ENCODE results near the gene LHX6.

DNA sequence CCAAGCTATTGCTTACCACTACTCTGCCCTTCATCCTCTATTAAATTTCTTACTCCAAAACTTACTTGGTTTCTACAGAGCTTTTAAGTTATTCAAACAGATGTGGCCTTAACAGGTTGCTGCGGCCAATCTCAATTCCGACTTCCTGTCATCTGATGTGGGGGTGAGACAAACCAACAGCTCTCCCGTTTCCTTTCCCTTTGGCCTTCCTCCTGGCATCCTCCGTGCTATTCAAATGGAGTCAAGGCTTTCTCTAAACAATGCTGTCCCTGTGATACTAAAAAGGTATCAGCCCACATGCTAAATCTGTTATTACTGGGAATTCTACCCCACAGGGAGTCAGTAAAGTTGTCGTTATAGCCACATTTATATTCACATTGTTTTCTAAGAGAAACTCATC is 24.0 kb upstream of the LHX6 start:
- TF ChIP-seq KDM5A (IDR thresholded peaks at IDR 0.05; ENCODE audit: low read length) (no peak), TCF12 (IDR thresholded peaks at IDR 0.05; ENCODE audit: low read depth, low read length) (no peak), EGR1 (IDR thresholded peaks at IDR 0.05; ENCODE audit: borderline replicate concordance, low read depth, low read length) (no peak), CREB1 (IDR thresholded peaks at IDR 0.05) (no peak), CHD2 (IDR thresholded peaks at IDR 0.05; ENCODE audit: low read length) (no peak), POLR2AphosphoS5 (IDR thresholded peaks at IDR 0.05; ENCODE audit: low read depth, low read length) (no peak), POLR2A (IDR thresholded peaks at IDR 0.05; ENCODE audit: control extremely low read depth in 1 of 2, low read depth in 2 of 2, low read length in 2 of 2) (no peak), GTF2F1 (IDR thresholded peaks at IDR 0.05; ENCODE audit: borderline replicate concordance, low read depth, low read length) (no peak)
- TF ChIP-seq, protein P1, sequence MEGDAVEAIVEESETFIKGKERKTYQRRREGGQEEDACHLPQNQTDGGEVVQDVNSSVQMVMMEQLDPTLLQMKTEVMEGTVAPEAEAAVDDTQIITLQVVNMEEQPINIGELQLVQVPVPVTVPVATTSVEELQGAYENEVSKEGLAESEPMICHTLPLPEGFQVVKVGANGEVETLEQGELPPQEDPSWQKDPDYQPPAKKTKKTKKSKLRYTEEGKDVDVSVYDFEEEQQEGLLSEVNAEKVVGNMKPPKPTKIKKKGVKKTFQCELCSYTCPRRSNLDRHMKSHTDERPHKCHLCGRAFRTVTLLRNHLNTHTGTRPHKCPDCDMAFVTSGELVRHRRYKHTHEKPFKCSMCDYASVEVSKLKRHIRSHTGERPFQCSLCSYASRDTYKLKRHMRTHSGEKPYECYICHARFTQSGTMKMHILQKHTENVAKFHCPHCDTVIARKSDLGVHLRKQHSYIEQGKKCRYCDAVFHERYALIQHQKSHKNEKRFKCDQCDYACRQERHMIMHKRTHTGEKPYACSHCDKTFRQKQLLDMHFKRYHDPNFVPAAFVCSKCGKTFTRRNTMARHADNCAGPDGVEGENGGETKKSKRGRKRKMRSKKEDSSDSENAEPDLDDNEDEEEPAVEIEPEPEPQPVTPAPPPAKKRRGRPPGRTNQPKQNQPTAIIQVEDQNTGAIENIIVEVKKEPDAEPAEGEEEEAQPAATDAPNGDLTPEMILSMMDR (IDR thresholded peaks at IDR 0.05; ENCODE audit: control extremely low read depth in 1 of 3, insufficient read depth in 1 of 3, low read depth in 1 of 3, low read length in 3 of 3) = no peak
- TF ChIP-seq, protein P2, sequence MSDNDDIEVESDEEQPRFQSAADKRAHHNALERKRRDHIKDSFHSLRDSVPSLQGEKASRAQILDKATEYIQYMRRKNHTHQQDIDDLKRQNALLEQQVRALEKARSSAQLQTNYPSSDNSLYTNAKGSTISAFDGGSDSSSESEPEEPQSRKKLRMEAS (IDR thresholded peaks at IDR 0.05) = no peak
